Breast epithelium (tissue), 3 donors: Measurements from ENCODE around the gene IGIP.

ENCODE experiments used
- POLR2A ChIP-seq: fragments of 450-650 bp; IDR thresholded peaks from one replicate; pipeline ENCODE4 v1.6.1; 2016; ENCODE audit warnings: antibody characterized with exemption, mild to moderate bottlenecking, moderate library complexity
- POLR2AphosphoS5 ChIP-seq, 3 donors: sonication (generic); formaldehyde crosslinking; IDR thresholded peaks; one replicate each; pipeline ENCODE4 v1.6.1; 2017; ENCODE audit warnings: antibody characterized with exemption in 3 of 3
- TF ChIP-seq, protein P1 (sequence below), 3 donors: fragments of 450-650 bp; IDR thresholded peaks; one replicate each; pipeline ENCODE4 v1.5.1; 2016 to 2017; ENCODE audit warnings: antibody characterized with exemption in 3 of 3, mild to moderate bottlenecking in 3 of 3, moderate library complexity in 3 of 3

DNA sequence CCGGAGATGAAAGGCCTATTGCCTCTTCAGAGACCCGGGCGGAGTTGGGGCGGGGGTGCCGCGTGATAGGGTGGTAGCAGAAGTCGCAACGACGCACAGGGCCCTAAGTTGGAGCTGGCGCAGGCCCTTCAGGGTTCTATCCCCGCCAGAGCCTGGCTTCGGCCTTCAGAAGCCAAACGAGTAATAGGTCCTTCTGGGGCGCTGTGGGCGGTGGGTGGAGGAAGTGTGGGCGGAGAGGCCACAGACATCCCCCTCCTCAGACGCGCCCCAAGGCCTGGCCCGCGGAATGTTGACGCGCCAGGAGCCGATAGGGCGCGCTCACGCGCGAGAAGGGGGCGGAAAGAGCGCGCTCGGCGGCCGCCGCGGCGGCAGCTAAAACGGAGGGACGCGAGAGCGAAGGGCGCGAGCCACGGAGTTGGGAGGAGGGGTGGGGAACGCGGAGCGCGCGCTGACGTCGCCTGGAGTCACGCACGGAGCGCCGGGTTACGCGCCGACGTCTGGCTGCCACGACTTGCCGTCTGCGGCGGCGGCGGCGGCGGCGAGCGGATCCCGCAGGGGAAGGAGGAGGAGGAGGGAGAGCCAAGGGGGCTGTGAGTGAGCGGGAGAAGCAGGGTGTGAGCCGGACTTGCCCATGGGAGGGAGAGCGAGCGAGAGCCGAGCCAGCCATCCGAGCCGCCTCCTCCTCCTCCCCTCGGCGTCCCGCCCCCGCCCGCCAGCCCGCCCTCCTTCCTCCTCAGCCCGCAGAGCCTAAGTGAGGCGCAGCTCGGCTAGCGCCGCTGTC lies 18.2 kb upstream of the IGIP start:
- TF ChIP-seq POLR2A, result peak; percentile 77
- TF ChIP-seq, protein P1, sequence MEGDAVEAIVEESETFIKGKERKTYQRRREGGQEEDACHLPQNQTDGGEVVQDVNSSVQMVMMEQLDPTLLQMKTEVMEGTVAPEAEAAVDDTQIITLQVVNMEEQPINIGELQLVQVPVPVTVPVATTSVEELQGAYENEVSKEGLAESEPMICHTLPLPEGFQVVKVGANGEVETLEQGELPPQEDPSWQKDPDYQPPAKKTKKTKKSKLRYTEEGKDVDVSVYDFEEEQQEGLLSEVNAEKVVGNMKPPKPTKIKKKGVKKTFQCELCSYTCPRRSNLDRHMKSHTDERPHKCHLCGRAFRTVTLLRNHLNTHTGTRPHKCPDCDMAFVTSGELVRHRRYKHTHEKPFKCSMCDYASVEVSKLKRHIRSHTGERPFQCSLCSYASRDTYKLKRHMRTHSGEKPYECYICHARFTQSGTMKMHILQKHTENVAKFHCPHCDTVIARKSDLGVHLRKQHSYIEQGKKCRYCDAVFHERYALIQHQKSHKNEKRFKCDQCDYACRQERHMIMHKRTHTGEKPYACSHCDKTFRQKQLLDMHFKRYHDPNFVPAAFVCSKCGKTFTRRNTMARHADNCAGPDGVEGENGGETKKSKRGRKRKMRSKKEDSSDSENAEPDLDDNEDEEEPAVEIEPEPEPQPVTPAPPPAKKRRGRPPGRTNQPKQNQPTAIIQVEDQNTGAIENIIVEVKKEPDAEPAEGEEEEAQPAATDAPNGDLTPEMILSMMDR (IDR thresholded peaks at IDR 0.05), result peak in 1 of 3 donors; percentile 28
- TF ChIP-seq POLR2AphosphoS5 (IDR thresholded peaks at IDR 0.05), result peak; percentile 93 to 98 (median 97)
